Stimulated activated CD4-positive, alpha-beta T cell treated with anti-CD3 and anti-CD28 coated beads, Interleukin-2, amount 100 ng/mL, for 48 hours (primary cell): Measurements from ENCODE around the gene TRIO.

ENCODE experiments used
- DNase-seq, 2 donors: peaks; one replicate each; pipeline ENCODE4 v3.0.0-alpha.2; 2020

TRIO gene

GRCh38 chr5:14148890-14149671 is 5.9 kb downstream of the TRIO start:
- no peak for DNase-seq

DNA sequence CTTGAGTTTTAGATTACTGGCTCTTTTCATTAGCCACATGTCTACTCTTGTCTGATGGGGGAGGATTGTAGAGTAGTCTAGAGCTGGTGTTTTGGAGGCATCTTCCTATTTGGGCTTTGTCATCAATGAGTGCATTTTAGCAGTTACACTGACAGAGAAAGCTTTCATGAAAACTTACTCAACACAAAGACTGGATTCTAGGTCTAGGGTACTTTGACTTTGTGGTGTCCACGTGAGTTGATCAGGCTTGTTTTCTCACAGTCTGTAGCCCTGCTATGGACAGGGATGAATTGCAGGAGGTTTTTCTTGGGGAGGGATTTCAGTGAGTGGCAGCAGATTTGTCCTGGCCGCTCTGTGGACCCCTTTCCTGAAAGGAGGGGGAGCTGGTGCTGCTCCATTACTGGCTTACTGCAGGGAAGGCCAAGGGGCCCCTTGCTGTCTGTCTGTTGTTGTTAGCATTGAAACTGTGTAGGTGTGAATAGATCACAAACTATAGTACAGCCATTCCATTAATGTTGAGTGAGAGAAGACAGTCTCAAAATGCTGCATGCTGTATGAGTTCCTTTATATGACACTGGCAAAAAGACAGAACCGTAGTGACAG is 6.6 kb downstream of the TRIO start:
- DNase-seq = no peak

GRCh38 chr5:14151416-14151815 is 8.3 kb downstream of the TRIO start:
- no peak for DNase-seq

DNA sequence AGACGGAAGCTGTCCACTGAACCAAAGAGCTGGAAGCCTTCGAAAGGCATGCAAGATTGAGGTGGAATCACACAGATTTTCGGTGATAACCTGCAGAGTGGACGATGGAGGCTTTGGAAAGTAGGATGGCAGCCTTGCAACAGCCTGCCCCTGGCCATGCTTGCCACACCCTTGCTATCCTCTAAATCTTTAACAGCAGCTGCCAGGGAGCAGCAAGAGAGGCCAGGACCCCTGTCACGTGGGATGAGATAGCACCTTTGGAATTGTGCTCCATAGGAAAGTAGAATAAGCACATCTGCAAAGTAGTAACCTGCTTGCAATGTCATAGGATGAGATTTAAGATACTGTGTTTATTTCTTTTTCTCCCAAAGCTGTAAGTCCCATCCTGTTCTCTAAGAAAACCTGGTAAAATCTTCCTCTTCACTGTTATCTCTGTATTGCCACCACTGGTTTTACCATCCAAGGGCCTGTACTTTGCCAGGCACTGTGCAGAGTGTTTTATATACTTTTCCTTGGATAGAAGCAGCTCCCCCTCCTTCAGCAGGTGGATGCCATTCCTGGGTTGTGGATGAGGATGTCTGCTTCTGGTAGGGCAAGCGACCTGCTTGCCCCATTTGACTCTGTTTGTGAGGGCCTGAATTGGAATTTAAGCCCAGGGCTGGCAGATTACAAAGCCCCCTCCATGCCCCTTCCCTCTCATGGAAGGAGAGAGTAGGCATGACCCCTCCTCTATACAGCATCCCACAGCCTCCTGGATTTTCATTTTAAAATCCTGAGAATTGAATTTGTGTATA is 10.1 kb downstream of the TRIO start:
- no peak for DNase-seq

DNA sequence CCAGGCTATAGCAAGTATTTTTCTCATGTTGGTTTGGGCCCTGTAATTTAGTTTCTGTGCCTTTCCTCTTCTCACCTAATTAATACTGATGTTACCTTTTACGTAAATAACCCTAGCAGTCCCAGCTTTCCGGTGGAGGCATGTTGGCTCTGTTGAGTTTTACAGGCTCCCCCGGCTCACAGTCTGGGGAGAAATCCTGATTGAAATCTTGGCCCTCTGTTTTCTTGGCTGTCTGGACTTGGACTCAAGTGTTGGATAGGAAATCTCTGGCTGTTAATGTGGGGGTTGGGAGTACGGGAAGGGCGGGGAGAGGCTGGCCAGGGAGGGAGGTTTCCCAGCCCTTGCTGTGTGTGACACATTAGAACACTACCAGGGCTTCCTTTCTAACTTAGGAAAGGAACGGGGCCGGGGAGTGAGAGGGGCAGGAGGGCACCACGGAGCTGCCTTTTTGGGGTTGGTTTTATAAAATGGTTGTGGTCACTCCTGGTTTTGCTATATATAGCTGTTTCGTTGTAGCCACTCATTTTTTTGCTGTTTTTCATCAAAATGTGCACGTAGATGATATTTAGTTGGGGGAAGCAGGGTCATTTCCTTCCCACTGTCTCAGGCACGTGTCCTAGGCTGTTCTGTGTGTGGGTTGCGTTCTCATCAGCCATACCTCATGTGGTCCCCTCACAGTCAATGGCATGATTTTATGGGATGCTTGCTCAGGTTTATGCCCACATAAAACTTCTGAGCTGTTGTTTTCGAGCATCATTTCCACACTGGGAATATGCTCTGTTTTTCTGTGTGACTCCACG is 11.0 kb downstream of the TRIO start:
- DNase-seq = no peak

- DNase-seq = no peak
Observed at GRCh38 chr5:14155075-14155474, 11.9 kb downstream of the TRIO start.

GRCh38 chr5:14155739-14156138 is 12.6 kb downstream of the TRIO start:
- DNase-seq = no peak

GRCh38 chr5:14156290-14156649 is 13.1 kb downstream of the TRIO start:
- no peak for DNase-seq

GRCh38 chr5:14156650-14157492 is 13.7 kb downstream of the TRIO start:
- DNase-seq = no peak

DNA sequence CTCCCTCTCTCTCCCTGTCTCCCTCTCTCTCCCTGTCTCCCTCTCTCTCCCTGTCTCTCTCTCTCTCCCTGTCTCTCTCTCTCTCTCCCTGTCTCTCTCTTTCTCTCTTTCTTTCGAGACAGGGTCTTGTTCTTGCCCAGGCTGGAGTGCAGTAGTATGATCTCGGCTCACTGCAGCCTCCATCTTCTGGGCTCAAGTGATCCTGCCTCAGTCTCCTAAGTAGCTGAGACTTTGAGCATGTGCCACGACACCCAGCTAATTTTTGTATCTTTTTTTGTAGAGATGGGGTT is 14.3 kb downstream of the TRIO start:
- DNase-seq = no peak

DNA sequence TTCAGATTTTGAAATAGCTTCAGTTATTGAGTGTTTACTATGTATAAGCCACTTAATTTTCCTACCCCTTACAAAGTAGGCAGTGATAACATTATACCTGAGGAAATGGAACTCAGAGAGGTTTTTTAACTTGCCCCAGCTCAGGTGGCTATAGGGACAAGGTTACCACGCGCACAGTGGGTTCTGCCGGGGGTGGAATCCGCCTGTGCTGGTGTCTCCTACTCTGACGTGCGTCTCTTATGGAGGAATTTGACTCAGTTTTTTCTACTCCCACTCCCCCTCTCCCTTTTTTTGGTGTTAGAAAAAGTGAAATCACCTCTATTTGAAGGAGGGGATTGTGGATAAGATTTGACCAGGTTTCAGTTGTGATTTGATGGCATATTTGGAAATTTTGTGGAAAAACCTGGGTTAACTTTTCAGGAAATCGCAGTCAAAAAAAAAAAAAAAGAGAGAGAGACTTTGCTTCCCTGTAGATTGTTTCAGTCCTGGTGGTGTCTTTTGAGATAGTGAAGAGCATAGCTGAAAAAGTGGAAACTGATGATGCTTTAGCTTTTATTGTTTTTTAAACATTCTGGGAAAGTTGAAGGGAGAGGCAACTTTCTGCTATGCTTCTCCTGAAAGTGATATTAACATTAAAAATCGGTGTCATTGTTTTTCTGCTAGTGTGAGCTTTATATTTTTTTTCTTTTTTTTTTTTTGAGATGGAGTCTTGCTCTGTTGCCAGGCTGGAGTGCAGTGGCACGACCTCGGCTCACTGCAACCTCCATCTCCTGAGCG is 15.9 kb downstream of the TRIO start:
- DNase-seq = no peak

GRCh38 chr5:14161825-14162556 is 18.8 kb downstream of the TRIO start:
- DNase-seq = no peak

DNA sequence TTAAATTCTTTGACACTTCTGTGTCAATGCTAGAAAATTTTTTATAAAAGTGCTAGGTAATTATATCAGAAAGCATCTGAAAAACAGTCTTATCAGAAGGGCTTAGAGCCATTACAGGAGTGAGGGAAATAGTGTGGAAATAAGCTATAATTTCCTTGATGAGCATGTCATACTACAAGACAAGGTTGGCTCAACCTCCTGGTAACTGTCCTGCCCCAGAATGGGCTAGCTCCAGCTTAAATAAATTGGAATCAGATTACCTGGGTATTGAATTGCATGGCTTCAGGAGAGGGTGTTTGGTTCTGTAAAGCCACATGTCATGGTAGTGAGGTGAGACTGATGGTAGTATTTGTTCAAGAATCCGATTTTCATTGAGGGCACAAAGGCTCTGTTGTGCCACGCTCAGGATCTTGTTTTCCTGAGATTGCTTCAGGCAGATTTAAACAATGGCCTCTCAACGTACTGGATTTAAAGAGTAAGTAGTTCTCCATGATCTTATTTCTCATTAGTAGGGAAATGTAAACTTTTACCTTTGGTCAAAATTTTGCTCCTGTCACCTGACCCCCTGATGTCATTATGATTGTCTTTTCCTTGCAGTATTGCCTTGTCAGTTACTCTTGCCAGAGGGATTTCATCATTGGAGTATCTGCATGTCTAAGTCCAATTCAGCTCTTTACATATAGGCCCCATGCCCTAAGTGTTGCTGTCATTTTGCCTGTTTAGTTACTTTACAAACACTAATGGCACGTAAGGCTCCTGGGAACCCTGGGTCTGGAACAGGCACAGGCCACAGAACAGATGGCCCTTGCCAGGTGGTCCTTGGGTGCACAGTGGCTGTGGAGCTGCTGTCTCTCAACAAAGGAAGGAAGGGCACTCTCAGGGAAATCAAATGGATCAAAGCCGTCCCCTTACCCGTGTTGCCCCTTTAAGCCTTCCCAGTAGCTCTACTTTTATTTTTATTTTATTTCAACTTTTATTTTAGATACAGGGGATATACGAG is 21.3 kb downstream of the TRIO start:
- no peak for DNase-seq

DNA sequence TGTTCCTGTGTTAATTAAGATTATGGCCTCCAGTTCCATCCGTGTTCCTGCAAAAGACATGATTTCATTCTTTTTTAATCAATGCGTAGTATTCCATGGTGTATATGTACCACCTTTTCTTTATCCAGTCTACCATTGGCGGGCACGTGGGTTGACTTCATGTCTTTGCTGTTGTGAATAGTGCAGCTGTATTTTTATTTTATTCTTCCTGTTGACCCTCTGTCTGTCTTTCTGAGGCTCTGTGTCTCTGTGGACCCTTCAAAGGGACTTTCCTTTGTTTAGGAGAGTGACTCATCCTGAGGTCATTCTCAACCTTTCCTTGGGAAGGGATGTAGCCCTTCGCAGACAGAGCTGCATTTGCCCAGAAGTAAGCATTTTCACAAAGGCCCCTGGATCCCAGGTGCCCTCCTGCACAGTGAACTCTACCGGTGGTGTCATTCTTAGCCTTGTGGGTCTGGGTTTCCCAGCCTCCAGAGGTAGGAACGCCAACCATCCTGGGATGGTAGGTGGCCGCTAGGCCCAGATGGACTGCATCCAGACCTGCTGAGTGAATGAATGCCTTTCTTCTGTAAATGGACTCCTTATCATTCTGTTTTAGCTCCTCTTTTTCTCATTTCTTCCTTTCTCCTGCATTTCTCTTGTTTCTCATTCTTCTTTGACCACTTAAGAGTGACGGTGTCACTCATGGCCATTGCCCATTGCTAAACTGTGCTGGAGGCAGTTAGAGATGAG is 22.4 kb downstream of the TRIO start:
- no peak for DNase-seq

- no peak for DNase-seq
Observed at GRCh38 chr5:14166437-14166836, 23.3 kb downstream of the TRIO start.

GRCh38 chr5:14167211-14167845 is 24.2 kb downstream of the TRIO start:
- no peak for DNase-seq

- DNase-seq = no peak
Observed at GRCh38 chr5:14168144-14168792, 25.1 kb downstream of the TRIO start.

DNA sequence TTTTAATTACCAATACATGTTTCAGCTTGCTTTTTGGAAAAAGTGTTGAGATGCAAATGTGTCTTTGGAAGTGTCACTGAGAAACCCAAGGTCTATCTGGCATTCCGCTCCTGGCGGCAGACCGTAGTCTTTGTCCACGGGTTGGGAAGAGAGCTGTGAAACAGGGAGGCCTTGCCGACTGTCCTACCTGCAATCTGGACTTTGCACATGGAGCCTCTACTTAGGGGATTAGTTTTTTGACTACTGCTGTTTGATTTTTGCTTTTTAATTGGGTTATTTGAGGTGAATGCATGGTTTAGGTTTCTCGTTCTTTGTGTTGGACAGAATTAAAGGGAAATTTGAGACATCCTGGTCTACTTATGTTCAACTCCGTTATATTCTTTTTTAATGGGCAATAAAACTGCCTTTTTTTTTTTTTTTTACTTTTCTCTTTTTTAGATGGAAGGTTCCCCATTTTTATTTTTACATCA is 25.7 kb downstream of the TRIO start:
- DNase-seq = no peak
